HG03521 (cell line): ENCODE measurements around the gene ITGAD.

Source experiments
- ATAC-seq: cut with Tn5 transposase; IDR thresholded peaks from one replicate; pipeline ENCODE4 v1.9.1; 2021; ENCODE audit warnings: mild to moderate bottlenecking, moderate library complexity; ENCODE audit not compliant: unreplicated experiment

The ITGAD gene

GRCh38 chr16:31473264-31473984 lies 80.3 kb downstream of the ITGAD start:
- no peak for ATAC-seq

GRCh38 chr16:31474173-31474714 lies 81.1 kb downstream of the ITGAD start:
- no peak for ATAC-seq

- ATAC-seq: no peak
Measured at GRCh38 chr16:31474773-31475738, 81.9 kb downstream of the ITGAD start.

GRCh38 chr16:31475946-31476302 lies 82.8 kb downstream of the ITGAD start:
- no peak for ATAC-seq
